Measurements from ENCODE around the gene MYF5.
"Not testable (repeated sequence)": the region's sequence is repeated elsewhere in the genome, so short reads cannot be mapped to it uniquely, and the experiment has no call there.

MYF5 gene

GRCh38 chr12:80716696-80717469, at the start of gene MYF5:
Gene MYF5 (plus strand): TSS chr12:80716912. CDS start chr12:80717064, 152 bp downstream.
- no peak for DNase-seq (ENCODE audit: low read depth)

DNA sequence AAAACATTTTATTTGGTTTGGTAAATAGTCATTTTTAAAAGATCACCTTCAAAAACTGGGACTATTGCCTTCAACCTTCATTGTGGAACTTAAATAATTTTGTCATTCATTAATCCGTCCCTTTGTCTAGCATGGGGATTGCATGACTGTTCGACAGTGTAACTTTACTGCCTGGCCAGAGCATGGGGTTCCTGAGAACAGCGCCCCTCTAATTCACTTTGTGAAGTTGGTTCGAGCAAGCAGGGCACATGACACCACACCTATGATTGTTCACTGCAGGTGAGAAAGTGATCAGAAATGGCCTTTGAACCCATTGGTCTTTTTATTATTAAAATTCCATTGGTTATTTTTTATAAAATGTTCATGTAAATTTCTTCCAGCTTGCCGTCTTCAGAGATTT, 46.5 kb upstream of the MYF5 start:
- DNase-seq (ENCODE audit: low read depth) = no peak

DNA sequence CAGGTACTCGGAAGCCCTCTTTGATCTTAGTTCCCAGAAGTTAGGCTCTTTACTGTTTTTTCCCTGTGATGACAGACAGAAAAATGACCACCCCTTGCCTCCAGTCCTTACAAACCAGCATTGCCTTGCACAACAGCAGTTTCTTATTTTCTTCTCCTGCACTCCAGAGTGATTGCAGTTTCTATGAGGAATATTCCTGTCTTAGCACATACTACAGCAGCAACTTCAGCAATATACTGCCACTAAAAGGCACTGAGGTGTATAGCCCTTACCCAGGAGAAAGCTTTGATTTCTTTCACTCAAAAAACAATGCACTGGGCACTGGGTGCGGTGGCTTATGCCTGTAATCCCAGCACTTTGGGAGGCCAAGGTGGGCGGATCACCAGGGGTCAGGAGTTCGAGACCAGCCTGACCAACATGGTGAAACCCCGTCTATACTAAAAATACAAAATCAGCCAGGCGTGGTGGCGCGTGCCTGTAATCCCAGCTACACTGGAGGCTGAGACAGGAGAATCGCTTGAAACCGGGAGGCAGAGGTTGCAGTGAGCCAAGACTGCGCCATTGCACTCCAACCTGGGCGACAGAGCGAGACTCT, 40.6 kb upstream of the MYF5 start:
- not testable (repeated sequence) for DNase-seq (ENCODE audit: low read depth)

DNA sequence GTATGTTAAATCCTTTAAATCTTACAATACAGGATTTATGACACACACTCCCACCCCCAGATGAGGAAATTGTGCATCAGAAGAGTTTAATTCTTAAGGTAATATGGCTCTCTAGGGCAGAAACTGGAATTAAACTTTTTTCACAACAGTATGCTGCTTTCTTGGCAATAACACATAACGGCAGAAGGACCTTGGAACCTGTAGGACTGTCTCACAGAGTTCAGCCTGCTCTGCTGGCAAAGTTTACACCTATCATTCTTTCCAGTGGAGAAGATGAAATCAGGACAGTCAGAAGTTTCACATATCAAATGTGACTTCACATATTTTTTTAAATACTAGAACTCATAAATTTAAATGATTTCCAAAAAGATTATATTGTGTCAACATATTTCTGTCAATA, 39.9 kb upstream of the MYF5 start:
- DNase-seq (ENCODE audit: low read depth) = no peak

GRCh38 chr12:80677994-80678393, 38.7 kb upstream of the MYF5 start:
- no peak for DNase-seq (ENCODE audit: low read depth)

DNA sequence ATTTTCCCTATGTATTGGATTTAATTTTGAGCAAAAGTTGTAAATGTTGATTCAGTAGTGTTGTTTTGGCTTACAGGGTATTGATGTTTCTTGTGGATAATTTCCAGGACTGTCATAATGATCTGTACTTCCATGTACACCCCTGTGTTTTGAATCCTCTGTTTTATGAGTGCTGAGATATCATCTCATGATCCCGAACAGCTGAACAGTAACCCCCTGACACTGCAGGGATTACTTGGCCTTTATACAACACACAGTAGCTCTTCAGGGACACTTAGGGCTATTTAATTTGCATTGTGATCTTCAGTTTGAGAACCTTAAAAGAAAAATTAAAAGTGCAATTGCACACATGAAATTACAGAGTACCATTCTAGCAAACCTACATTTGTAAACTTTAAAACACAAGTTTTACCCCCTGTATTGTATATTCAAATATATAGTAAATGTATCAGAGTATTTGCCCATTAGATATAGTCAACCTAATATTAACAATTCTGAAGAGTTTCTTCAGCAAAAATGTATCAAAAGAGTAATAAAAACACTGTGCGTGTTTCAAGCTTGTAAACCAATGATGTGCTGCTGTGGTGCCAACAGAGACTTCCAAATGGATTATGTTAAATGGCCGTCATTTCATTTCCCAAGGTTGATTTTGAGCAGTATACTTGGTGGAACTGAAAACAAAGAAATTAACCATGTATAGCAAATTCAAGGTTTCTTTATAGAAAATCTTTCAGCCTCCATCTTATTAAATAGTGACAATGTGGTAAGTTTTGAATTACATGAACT, 37.2 kb upstream of the MYF5 start:
- DNase-seq (ENCODE audit: low read depth) = no peak

DNA sequence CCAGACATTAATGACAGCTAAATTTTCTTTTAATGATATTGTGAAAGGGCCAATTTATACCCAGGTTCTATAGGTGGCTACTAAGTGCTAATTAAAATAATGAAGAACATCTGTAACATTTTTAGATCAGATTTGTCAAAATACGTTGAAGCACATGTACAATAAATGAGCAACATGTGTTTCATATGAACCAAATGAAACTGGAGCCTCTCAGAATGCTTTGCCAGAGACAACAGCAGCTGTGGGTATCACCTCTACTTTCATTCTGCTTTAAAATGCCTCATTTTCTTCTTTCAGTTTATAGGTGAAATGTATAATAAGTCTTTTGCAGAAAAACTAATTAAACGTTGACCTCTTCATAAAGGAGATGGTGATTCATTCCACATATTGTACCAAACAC, 35.4 kb upstream of the MYF5 start:
- no peak for DNase-seq (ENCODE audit: low read depth)

- DNase-seq (ENCODE audit: low read depth) = no peak
These were observed 34.9 kb upstream of the MYF5 start for GRCh38 chr12:80681786-80682185.

DNA sequence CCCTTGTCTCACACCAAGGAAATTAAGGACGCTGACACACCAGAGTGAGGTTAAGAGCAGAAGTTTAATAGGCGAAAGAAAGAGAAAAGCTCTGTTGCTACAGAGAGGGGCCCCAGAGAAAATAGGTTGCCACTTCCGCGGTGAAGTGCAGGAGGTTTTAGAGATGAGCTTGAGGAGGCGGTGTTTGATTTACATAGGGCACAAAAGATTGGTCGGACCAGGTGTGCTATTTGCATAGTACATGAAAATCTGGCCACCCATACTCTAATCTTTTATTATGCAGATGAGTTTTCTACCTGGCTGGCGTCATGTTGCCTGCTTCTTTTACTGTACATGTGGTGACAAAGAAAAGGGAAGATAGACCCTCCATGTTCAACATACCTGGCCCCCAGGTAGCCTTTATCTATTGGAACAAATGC, 32.6 kb upstream of the MYF5 start:
- no peak for DNase-seq (ENCODE audit: low read depth)

DNA sequence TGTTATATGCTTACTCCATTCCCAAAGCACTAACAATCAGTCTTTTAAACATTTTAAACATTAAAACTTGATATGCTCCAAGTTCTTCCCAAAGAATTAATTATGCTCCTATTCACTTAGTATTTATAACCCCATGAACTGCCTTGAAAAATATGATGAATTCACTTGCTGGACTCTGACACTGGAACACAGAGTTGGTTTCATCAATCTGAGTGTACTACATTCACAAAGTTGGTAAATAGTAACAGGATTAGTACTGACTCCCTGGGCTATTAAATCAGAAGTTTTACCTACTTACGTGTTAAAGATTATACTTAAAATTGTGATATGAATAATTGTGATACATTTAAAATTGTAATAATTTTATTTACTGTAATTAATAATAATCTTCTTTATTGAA, 26.6 kb upstream of the MYF5 start:
- DNase-seq (ENCODE audit: low read depth) = no peak

DNA sequence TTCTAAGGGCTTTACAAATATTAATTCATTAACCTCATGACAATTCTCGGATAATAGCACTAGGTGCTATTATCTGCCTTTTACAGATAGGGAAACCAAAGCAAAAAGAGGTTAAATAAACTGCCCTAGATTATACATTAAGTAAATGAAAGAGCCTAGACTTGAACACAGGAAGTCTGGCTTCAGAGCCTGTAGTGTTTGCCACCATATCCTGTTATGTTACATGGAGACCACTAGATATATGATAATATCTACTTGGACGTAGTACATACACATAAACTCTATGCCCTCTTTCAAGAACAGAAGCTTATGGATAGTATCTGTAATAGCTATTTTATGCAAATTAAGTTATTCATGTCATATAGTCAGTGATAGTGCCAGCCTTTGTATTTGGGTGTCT, 26.2 kb upstream of the MYF5 start:
- no peak for DNase-seq (ENCODE audit: low read depth)

DNA sequence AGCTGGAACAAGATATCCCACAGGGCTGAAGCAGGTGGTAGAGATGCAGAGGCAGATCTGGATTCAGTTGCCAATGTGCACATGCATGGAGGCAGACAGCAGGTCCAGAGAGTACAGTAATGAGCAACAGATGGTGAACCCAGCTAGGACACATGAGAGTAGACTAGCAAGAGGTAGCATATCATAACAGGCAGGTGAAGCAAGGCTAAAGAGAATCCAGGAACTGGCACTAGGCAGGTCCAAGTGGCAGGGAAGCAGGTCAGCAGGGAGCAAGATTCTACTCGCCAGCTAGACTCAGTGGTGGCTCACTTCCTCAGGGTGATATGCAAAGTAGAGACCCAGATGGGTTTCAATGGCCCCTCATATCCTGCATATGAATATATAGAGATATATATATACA, 24.6 kb upstream of the MYF5 start:
- no peak for DNase-seq (ENCODE audit: low read depth)

- no peak for DNase-seq (ENCODE audit: low read depth)
These were observed 19.3 kb upstream of the MYF5 start for GRCh38 chr12:80697270-80697887.

GRCh38 chr12:80698256-80698655, 18.5 kb upstream of the MYF5 start:
- DNase-seq (ENCODE audit: low read depth) = no peak

DNA sequence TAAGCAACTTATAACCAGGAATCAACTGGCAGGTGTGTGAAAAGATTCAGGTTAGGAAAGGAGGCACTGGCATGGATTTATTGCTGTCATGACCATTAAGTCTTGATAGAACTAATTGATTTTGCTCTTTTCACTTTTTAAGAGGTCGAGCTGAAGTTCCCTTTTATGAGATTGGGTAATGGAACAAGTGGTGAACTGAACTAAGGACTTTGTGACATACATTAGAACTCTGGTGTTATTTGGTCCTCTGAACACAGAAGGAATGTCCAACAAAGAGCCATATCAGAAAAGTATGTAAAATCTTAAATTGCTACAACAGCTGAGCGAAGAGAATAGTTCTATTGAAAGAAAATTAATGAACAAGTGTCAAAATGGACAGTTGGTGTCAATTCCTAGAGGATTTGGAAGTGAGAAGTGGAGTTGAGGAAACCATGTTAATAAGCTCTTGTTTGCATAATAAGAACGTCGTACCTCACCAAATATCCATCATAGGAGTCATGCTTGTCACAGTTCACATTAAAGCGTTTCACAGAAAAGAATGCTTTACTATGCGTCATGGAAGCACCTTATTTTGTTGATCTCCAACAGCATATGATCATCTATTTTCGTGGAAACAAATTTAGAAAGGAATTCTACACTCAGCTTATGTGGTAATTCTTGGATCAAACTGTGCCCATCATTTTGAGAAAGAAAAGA, 17.7 kb upstream of the MYF5 start:
- no peak for DNase-seq (ENCODE audit: low read depth)

- no peak for DNase-seq (ENCODE audit: low read depth)
These were observed 16.4 kb upstream of the MYF5 start for GRCh38 chr12:80700327-80700726.

GRCh38 chr12:80701388-80701787, 15.3 kb upstream of the MYF5 start:
- DNase-seq (ENCODE audit: low read depth) = no peak

GRCh38 chr12:80702889-80703805, 13.6 kb upstream of the MYF5 start:
- DNase-seq (ENCODE audit: low read depth) = no peak

GRCh38 chr12:80704420-80704819, 12.3 kb upstream of the MYF5 start:
- no peak for DNase-seq (ENCODE audit: low read depth)

DNA sequence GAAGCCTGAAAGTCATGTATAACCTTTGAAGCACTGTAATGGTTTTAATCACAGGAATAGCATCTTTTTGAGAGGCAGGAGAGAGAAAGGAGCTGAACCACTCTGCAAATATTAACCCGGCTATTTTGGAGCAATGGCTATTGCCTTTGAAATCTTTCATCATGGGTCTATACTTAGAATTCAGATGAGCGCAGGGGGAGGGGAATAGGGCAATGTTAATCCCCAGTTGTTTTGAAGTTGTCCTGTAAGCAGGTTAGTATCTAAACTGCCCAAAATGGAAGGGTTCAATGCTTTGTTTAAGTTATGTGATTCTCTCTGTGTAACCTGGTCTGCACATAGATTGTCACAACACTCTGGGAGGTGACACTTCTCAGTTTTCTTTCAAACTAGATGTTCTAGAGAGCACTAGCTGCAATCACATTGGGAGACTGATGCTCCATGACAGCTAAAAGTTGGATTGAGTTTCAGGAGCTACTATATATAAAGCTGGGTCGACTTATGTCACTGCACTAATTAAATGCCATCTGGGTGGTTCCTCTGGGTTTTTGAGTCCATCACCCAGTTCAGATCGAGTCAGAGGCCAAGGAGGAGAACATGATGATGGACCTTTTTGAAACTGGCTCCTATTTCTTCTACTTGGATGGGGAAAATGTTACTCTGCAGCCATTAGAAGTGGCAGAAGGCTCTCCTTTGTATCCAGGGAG, 9.4 kb upstream of the MYF5 start, which contains the start of gene MYF6:
Gene MYF6, plus strand, starts transcription at position 509 of the 704 bp plus-strand sequence. Its CDS starts 86 bp downstream, at position 595.
- no peak for DNase-seq (ENCODE audit: low read depth)
